HG03159 (cell line): Measurements from ENCODE around the gene ZBTB16.

ENCODE experiments used
- ATAC-seq: cut with Tn5 transposase; IDR thresholded peaks from one replicate; pipeline ENCODE4 v1.9.1; 2021; ENCODE audit warnings: mild to moderate bottlenecking, moderate library complexity; ENCODE audit not compliant: unreplicated experiment

Gene ZBTB16

DNA sequence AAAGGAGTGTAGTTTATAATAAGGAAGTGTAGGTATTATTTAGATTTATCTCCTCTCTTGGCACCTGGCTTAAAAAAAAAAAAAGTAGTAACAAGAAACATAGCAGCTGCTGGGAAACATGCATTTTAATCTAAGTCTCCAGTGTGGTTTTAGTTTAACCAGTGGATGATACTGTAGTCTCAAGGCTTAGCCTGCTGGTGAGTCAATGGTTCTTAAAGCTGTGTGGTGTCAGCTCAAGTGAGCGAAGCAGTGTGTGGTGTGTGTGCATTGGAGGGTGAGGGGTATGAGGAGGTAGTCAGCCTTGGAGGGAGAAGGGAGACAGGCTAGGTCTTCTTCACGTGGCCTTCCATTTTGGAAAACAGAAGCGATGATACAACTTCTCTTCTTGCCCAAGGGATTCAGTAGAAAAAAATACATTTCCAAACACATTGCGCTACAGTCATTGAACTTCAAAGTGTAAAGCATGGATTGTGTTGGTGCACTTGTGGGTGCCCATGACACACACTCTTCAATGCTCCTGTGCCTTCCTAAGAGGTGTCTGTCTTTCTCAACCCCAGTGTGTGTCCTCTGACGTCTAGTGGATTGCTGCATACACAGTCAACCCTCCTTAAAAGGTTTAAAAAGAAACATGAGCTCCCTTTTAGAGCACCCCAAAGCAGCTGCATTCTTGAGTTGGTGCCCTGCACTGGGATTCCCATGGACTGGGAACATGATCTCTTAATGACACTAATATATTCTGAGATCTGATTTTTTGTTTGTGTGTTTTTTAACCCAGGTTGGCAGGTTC is 40.1 kb downstream of the ZBTB16 start:
- ATAC-seq = no peak

DNA sequence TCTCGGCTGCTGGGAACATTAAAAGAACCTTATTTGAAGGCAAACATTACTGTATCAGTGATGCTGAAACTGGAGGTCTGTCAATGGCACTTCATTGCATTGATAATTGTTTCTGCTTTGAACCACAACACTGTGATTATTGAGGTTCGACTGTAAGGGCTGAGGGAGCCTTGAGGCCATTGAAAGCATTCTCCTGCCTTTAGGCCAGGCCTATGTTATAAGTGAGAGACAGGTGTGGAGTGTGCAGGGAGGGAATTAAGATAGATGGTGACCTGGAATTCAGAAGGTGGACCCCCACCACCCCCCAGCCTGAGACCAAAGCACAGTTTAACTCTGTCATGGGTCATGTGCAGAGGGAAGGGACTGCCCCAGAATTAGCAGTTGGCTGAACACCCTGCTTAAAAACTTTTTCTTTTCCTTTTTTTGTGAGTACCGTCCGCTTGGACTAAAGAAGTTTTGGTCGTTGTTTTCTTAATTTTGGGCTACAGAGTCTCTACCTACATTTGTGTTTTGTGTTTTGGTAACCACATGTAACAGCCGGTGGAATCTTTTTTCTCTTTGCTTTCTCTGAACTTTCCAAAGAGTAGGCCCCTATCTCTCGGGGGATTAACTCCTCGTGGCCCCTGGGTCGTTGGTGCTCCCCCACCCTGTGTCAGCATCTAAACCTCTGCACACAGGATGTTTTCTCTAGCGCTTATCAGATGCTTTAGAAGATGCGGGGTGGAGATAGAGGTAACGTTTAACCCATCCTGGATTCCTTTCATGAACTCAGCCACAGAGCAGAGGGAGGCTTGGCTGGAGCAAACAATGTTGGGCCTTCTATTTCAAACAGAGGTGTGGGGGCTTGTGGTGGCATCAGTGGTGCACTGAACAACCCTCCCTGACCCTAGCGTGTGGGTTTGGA is 43.7 kb downstream of the ZBTB16 start:
- ATAC-seq = no peak

DNA sequence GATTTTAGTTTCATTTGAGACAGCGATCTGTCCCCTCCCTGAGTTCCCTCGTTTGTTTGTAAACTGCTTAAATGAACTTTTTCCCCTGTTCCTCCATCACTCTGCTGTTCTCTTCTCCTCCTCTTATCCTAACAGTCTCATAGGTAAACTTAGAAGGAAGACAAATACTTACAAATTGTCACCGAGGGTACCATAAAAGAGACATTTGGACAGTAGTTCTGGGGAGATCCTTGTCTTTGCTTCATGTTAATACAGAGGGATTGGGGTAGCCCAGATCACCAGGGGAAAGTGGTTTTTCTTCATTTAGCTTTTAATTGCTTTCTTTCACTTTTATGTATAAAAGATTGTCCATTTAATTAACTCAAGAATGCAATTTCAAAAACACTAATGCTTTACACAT is 46.1 kb downstream of the ZBTB16 start:
- no peak for ATAC-seq

GRCh38 chr11:114106047-114106446 is 46.5 kb downstream of the ZBTB16 start:
- ATAC-seq = no peak

GRCh38 chr11:114106986-114107385 is 47.5 kb downstream of the ZBTB16 start:
- no peak for ATAC-seq

GRCh38 chr11:114108501-114109205 is 49.1 kb downstream of the ZBTB16 start:
- ATAC-seq = no peak

DNA sequence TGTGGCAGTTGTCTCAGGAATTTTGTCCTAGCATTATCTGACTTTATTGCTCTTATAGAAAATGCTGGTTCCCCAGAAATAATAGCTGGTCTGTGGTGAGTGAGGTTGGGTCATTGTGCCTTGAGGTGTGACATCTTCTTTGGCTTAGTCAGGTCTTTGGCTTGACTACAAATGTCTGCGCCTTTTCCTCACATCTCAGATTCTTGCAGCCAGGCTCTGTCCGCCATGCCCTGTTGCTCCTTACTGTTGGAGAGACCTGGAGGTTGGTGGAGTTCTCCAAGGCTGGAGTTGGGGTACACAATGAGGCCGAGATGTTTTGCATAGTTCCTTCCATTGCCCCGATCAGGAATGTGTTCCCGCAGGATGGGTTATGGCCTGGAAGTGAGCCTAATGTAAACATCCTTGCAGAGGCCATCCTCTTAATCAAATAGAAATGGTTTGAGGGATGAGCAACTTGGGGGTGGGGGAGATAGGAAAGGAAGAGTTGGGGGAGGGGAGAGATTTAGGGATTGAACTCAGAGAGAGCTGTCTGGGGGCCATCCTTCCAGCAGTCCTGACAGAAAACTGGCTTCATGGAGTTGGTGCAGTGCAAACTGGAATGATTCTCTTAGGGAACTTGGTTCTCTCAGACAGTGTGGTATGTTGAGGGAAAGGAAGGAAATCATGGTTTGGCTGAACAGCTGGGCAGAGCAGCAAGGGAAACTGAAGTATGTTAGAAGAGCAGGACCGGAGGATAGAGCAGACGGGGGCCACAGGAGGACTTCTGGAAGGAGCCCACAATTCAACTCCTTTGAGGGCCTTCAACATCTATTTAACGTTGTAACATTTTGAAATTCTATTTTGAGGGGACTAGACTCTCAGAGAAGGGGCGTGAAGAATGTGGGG is 49.9 kb downstream of the ZBTB16 start:
- ATAC-seq = no peak

DNA sequence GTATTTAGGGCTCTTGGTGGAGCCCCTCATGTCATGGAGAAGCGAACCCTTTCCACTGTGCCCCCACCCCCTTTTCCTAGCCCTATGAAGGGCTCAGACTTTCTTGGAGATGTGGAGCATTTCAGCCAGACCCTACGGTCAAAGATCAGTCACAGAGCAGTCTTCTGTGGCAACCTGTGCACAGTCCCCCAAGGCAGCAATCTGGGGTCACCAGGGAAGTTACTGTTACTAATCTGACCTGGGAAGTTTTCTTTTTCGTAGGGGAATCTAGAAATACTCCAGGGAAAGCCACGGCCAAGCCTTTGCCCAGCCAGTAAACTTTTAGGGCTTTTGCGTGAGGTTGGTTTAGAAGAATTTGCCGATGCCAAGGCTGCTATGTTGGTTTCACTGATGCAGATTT is 50.6 kb downstream of the ZBTB16 start:
- no peak for ATAC-seq

DNA sequence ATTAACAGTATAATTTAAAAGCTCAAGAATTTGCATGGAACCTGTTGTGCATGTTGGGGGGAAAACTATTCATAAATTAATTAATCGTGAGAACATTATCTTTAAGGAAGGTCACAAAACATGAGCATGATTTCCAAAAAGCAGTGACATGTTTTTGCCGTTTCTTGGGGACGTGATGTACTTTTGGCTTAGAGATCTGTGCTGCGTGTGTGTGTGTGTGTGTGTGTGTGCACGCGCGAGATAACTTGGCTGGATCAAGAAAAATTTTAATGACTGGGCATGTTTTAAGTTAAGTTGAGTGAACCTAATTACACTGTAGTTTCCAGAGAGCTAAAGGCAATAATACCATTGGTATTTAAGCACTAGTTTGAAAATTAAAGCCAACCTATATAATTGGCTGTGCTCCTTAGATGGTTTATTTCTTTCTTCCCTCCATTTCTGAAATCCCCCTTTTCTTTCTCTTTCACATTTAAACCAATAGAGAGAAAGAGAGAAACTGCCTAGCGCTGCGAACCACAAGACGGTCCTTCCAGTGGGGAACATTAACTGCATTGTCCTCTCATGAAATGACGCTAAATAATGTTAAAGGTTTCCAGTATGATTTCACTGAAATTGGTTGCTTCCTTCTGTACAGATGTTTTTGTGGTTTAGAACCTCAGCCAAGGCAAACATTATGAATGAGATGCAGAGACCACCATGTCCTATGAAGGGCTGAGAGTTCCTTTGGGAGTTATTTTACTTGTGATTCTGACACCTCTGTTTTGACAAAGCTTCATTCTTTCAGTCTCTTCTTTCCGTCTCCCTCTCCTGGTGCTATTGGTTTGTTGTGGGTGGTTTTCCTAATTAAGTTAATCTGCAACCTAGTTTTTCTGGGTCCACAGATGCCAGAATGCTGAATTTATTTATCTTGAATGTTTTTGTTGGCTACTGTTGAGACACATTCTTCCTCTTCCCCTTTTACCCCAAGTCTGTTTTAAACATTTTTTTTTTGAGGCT is 51.7 kb downstream of the ZBTB16 start:
- no peak for ATAC-seq

DNA sequence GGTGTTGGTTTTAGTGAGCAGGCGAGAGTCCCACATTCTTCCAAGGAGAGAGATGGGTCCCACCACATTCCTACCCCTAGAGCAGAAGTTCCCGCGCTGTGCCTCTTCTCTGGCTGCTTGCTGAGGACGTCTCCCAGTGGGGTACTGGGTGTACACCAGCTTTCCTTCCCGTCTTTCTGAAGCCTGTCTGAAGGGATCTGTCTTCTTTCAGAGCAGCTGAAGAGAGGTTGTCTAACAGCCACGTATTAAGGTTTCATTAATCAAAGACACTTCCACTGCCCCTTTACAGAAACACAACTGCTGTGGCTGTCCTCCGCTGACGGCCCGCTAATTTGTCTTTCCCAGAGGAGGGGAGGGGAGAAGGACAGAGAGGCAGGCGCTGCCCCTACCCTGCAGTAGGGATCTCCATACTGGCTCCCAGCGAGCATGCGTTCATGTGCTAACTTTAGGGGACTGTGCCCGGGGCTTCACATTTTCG is 56.0 kb downstream of the ZBTB16 start:
- ATAC-seq = no peak

DNA sequence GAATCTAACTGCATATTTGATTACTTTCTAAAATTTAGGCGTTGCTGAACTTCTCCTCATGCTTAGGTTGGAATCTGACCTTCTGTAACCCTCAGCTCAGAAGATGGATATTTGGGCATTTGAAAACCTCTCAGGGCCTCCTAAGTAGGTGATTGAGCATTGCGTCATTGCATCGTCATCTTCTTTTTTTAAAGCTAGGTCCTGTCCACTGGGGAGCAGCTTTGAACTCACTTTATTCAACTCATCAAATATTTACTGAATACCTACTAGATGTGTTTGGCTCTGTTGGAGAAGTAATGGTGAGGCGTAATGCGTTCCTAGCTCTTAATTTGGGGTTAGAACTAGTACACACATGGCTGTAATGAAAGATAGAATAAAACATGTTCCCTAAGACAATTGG is 56.8 kb downstream of the ZBTB16 start:
- ATAC-seq = no peak

DNA sequence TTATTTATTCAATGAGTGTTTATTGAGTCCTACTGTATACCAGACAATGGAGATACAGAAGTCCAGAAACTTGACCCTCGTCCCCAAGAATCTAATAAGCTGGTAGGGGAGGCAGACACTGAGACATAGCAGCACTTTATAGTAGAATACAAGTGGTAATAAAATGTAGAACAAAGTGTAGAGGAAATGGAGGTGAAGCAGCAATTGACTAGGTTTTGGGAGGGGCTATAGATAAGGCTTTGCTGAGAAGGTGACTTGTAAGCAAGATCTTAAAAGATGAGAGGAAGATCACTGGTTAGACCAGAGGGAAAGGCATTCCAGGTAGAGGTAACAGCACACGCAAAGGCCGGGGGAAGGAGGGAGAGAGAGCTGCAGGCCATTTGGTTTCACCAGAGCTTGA is 57.3 kb downstream of the ZBTB16 start:
- ATAC-seq = no peak

DNA sequence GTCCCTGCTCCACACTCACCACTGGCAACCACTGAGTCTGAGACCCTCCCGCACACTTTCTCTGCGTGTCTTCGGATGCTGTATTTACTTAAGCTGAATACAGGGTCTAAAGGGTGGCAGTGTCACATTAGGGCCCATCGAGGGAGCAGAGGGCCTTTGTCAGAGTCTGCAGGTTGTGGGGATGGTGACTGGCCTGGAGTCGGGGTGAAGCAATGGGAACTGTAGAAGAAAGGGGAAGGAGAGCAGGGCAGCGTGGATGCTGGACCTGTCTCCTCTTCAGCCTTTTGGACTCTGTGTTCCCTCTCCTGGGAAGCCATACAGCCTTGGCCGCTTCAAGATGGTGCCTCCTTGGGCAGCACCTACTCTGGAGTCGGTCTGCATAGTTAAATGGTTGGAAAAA is 61.1 kb downstream of the ZBTB16 start:
- no peak for ATAC-seq

- no peak for ATAC-seq
These were observed 61.6 kb downstream of the ZBTB16 start for GRCh38 chr11:114121138-114121537.

GRCh38 chr11:114121804-114122504 is 62.4 kb downstream of the ZBTB16 start:
- ATAC-seq = no peak

DNA sequence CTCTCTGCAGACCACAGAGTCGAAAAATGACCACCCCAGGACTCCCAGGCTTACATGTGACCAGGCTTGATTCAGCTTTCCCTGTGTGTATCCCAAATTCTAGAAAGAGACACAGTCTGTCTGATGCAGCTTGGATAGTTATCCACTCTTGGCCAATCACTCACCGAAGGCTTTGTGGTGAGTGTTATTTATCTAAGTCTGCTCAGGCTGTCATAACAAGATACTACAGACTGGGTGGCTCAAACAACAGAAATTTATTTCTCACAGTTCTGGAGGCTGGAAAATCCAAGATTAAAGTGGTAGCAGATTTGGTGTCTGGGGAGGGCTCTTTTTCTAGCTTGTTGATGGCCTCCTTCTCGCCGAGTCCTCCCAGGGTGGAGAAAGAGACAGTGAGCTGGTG is 63.2 kb downstream of the ZBTB16 start:
- no peak for ATAC-seq

- ATAC-seq = no peak
These were observed 64.3 kb downstream of the ZBTB16 start for GRCh38 chr11:114123692-114124330.

DNA sequence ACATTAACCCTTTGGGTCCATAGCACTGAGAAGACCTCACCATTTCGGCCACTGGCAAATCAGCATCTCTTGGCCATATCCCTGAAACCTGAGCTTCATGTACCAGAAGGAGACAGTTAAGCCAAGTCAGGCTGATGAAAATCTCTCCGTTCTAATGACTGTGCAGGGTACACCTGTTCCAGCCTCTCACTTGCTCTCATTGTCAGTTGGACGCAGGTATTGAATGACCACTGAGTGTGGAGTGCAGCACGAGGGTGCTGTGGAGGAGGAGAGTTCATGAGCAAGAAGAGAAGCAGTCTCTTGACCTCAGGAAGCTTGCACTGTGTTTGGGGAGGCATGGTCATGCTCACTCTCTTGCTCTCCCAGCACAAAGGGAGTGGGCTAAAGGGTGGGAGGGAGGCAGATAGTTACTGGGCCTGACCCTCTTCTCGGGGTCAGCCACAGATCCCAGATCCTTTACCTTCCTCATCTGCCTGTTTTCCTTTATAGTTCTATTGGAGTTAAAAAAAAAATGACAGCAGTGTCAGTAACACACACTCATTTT is 65.2 kb downstream of the ZBTB16 start:
- no peak for ATAC-seq
